K562 (cell line): ENCODE results near the gene FOSL1. TPM values are rescaled to one million over a fixed set of nuclear protein-coding genes. Genes with fewer than 3 reads are reported as not detected.

ENCODE experiments used
- EWSR1 ChIP-seq: fragments of 450-650 bp; IDR thresholded peaks from 2 replicates; pipeline ENCODE4 v1.6.1; 2018; ENCODE audit warnings: borderline replicate concordance, mild to moderate bottlenecking, low read depth, moderate library complexity; ENCODE audit not compliant: partially characterized antibody
- GABPB2 ChIP-seq: fragments of 250-450 bp; sonication (Bioruptor Pico); conservative IDR thresholded peaks from 2 replicates; pipeline ENCODE4 v1.5.1; 2021; ENCODE audit warnings: mild to moderate bottlenecking
- HDAC2 ChIP-seq: fragments of 450-650 bp; IDR thresholded peaks from 2 replicates; pipeline ENCODE4 v1.6.1; 2016; ENCODE audit warnings: mild to moderate bottlenecking
- HNRNPH1 ChIP-seq: fragments of 200-400 bp; formaldehyde crosslinking; optimal IDR thresholded peaks from 2 replicates; pipeline ENCODE3; 2017; ENCODE audit warnings: low read depth, mild to moderate bottlenecking, low read length, moderate library complexity
- ID3 ChIP-seq, 2 experiments: fragments of 250-450 bp in 1 of 2; fragments of 450-650 bp in 1 of 2; sonication (Bioruptor Pico) in 1 of 2; IDR thresholded peaks; 2 replicates each; pipeline versions ENCODE4 v1.6.1 to v1.8.0; 2016 to 2021; ENCODE audit warnings: mild to moderate bottlenecking in 2 of 2, moderate library complexity in 2 of 2, missing compliant biosample characterization in 1 of 2, missing genetic modification characterization in 1 of 2
- KAT2B ChIP-seq: IDR thresholded peaks from one replicate; pipeline ENCODE4 v1.6.1; 2012; ENCODE audit warnings: low read depth, mild to moderate bottlenecking, control low read depth, inconsistent platforms, low read length, moderate library complexity
- KDM5B ChIP-seq: fragments of 200-600 bp; sonication (generic); IDR thresholded peaks from 2 replicates; pipeline ENCODE4 v1.6.1; 2012; ENCODE audit warnings: low read depth, mild to moderate bottlenecking, moderate library complexity, low read length, control low read depth, inconsistent platforms; ENCODE audit not compliant: insufficient replicate concordance
- MYC ChIP-seq, 2 experiments: fragments of 250-450 bp in 1 of 2; sonication (Bioruptor Pico) in 1 of 2; IDR thresholded peaks; 2 replicates each; pipeline versions ENCODE4 v1.5.1 to v1.6.1; 2012 to 2021; ENCODE audit warnings: low read depth in 2 of 2, borderline replicate concordance in 1 of 2, improper control_type of control experiment in 1 of 2, low read length in 1 of 2, mild to moderate bottlenecking in 1 of 2, moderate library complexity in 1 of 2
- NUFIP1 ChIP-seq: fragments of 450-650 bp; IDR thresholded peaks from 2 replicates; pipeline ENCODE4 v1.6.1; 2018; ENCODE audit not compliant: partially characterized antibody
- RFX5 ChIP-seq: IDR thresholded peaks from 2 replicates; pipeline ENCODE4 v1.6.1; 2011; ENCODE audit warnings: low read depth, mild to moderate bottlenecking, improper control_type of control experiment, low read length
- SMAD1 ChIP-seq: fragments of 150-350 bp; IDR thresholded peaks from 2 replicates; pipeline ENCODE4 v1.6.1; 2014; ENCODE audit warnings: low read length, low read depth; ENCODE audit not compliant: partially characterized antibody
- SMARCB1 ChIP-seq: IDR thresholded peaks from 2 replicates; pipeline ENCODE4 v1.6.1; 2011; ENCODE audit warnings: improper control_type of control experiment, low read depth; ENCODE audit not compliant: insufficient read length
- SNRNP70 ChIP-seq: fragments of 200-400 bp; formaldehyde crosslinking; optimal IDR thresholded peaks from 2 replicates; pipeline ENCODE3; 2017; ENCODE audit warnings: low read depth, low read length
- SREBF1 ChIP-seq: fragments of 150-350 bp; IDR thresholded peaks from 2 replicates; pipeline ENCODE4 v1.6.1; 2014; ENCODE audit warnings: antibody characterized with exemption, low read depth, low read length, borderline replicate concordance
- TAF15 ChIP-seq: fragments of 200-400 bp; formaldehyde crosslinking; IDR thresholded peaks from 2 replicates; pipeline ENCODE4 v1.6.1; 2017; ENCODE audit warnings: mild to moderate bottlenecking, low read depth, low read length, moderate library complexity
- TBL1XR1 ChIP-seq, 2 experiments: IDR thresholded peaks; 2 replicates each; pipeline ENCODE4 v1.6.1; 2012; ENCODE audit warnings: improper control_type of control experiment in 2 of 2, low read length in 2 of 2, mild to moderate bottlenecking in 1 of 2
- TOE1 ChIP-seq, 2 experiments: fragments of 450-650 bp in 1 of 2; sonication (generic) in 1 of 2; formaldehyde crosslinking in 1 of 2; IDR thresholded peaks; 2 replicates each; pipeline versions ENCODE4 v1.7.1 to v1.8.0; 2016 to 2022; ENCODE audit warnings: borderline replicate concordance in 2 of 2, mild to moderate bottlenecking in 2 of 2, antibody characterized with exemption in 1 of 2, inconsistent platforms in 1 of 2, low read depth in 1 of 2, missing genetic modification reagents in 1 of 2, moderate library complexity in 1 of 2
- ZBTB7A ChIP-seq: IDR thresholded peaks from 2 replicates; pipeline ENCODE4 v1.6.1; 2011; ENCODE audit warnings: low read depth, mild to moderate bottlenecking, low read length, moderate library complexity, borderline replicate concordance; ENCODE audit not compliant: control insufficient read depth
- ZC3H11A ChIP-seq: IDR thresholded peaks from 2 replicates; pipeline ENCODE4 v1.6.1; 2012; ENCODE audit warnings: low read depth, low read length, improper control_type of control experiment
- ZNF239 ChIP-seq: fragments of 250-450 bp; sonication (Bioruptor Pico); IDR thresholded peaks from 2 replicates; pipeline ENCODE4 v1.4.0; 2020; ENCODE audit warnings: mild to moderate bottlenecking
- ZNF551 ChIP-seq: fragments of 250-450 bp; sonication (Bioruptor Pico); IDR thresholded peaks from 2 replicates; pipeline ENCODE4 v1.5.0; 2021; ENCODE audit warnings: mild to moderate bottlenecking, moderate library complexity
- ZNF695 ChIP-seq: fragments of 450-650 bp; formaldehyde crosslinking; IDR thresholded peaks from 2 replicates; pipeline ENCODE4 v1.4.0; 2020; ENCODE audit warnings: mild to moderate bottlenecking, moderate library complexity
- polyA plus RNA-seq, 8 experiments: library from polyadenylated mRNA; depleted of rRNA in 4 of 8; stranded (reverse) in 5 of 8; unstranded in 3 of 8; fragments of >200 nt; fragmentation: Nextera tagmentation in 2 of 8; fragmentation: Illumina TruSeq in 1 of 8; extraction: Ambion mirVana in 2 of 8; extraction: Trizol in 1 of 8; gene quantifications; 2 replicates each; pipeline versions ENCODE4 v1.2.1 to v1.2.3, GENCODE V29; 2011 to 2014; ENCODE audit warnings: inconsistent platforms in 1 of 8, missing spikeins in 1 of 8
- total RNA-seq, 7 experiments: library from RNA; depleted of rRNA in 6 of 7; stranded (reverse); fragments of >200 nt in 6 of 7; fragmentation: Illumina TruSeq in 2 of 7; extraction: Trizol in 2 of 7; gene quantifications; 2 replicates each; pipeline versions ENCODE4 v1.2.1 to v1.2.3, GENCODE V29; 2011 to 2021; ENCODE audit warnings: low replicate concordance in 1 of 7
- TF ChIP-seq, protein P1 (sequence below), 2 experiments: fragments of 150-350 bp in 1 of 2; IDR thresholded peaks; 2 replicates each; pipeline ENCODE4 v1.6.1; 2012 to 2016; ENCODE audit warnings: low read depth in 2 of 2, low read length in 2 of 2, mild to moderate bottlenecking in 1 of 2, moderate library complexity in 1 of 2

FOSL1 gene
- total and polyA plus RNA-seq, 9 of the 15 experiments (the other 6 are each of a cell fraction or from before 2014, with no cell fraction given): 3.5 to 39.6 (median 10.0) TPM

DNA sequence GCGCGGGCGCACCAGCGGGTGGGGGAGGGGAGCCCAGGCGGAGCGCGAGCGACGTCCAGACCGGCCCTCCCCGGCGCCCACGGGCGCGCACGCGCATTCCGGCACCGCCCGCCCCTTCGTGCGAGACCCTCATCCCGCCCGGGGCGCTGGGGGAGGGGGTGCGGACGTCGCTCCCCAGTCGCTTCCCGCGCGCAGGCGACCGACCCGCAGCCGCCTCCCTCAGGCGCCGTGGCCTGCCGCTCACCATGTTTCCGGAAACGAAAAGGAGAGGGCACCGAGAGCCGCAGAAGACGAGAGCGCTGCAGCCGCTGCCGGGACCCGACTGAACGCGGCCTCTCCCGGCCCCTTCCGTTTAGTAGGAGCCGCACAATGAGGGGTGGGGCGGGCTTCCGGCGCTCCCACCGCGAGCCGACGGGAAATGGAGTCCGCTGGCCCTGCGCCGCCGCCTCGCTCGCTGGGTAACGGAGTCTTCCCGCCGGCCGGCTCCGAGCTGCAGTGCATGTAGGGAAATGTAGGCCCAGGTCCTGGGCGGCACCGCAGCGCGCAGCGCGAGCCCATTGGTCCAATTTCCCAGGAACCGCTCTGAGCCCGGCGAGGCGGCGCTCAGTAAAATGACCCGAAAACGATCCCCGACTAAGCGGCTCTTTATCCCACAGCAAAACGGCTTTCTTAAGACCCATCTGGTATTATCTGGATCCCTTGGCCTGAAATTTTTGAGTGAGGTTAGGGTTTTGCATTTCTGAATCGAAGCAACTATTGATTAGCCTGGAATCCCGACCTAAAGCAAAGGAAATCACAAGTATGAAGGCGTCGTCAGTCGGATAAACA lies 42.1 kb downstream of the FOSL1 start, which contains the start of gene CFL1 (continued):
- TF ChIP-seq, protein P1, sequence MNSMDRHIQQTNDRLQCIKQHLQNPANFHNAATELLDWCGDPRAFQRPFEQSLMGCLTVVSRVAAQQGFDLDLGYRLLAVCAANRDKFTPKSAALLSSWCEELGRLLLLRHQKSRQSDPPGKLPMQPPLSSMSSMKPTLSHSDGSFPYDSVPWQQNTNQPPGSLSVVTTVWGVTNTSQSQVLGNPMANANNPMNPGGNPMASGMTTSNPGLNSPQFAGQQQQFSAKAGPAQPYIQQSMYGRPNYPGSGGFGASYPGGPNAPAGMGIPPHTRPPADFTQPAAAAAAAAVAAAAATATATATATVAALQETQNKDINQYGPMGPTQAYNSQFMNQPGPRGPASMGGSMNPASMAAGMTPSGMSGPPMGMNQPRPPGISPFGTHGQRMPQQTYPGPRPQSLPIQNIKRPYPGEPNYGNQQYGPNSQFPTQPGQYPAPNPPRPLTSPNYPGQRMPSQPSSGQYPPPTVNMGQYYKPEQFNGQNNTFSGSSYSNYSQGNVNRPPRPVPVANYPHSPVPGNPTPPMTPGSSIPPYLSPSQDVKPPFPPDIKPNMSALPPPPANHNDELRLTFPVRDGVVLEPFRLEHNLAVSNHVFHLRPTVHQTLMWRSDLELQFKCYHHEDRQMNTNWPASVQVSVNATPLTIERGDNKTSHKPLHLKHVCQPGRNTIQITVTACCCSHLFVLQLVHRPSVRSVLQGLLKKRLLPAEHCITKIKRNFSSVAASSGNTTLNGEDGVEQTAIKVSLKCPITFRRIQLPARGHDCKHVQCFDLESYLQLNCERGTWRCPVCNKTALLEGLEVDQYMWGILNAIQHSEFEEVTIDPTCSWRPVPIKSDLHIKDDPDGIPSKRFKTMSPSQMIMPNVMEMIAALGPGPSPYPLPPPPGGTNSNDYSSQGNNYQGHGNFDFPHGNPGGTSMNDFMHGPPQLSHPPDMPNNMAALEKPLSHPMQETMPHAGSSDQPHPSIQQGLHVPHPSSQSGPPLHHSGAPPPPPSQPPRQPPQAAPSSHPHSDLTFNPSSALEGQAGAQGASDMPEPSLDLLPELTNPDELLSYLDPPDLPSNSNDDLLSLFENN (IDR thresholded peaks at IDR 0.05; ENCODE audit: low read depth in 2 of 2, low read length in 2 of 2): peak; percentile 38 to 83; a peak in 2 of 4 replicates
- TF ChIP-seq HNRNPH1 (no peak), SMARCB1 (no peak), SREBF1 (no peak; the same call in 1 of the 2 replicates), NUFIP1 (no peak), ZNF695 (CRISPR knock-in tag) (no peak), TOE1 (IDR thresholded peaks at IDR 0.05; ENCODE audit: borderline replicate concordance) (no peak), TOE1 (CRISPR knock-in tag; IDR thresholded peaks at IDR 0.05; ENCODE audit: borderline replicate concordance, low read depth) (no peak), MYC (IDR thresholded peaks at IDR 0.05; ENCODE audit: low read depth, low read length) (no peak; the same call in 1 of the 2 replicates), MYC (CRISPR knock-in tag; IDR thresholded peaks at IDR 0.05; ENCODE audit: borderline replicate concordance, low read depth) (no peak), SNRNP70 (no peak), ID3 (CRISPR knock-in tag; IDR thresholded peaks at IDR 0.05) (no peak), ID3 (tag; IDR thresholded peaks at IDR 0.05) (peak; percentile 55; the same call in 1 of the 2 replicates), GABPB2 (no peak), ZC3H11A (peak; percentile 40; the same call in 1 of the 2 replicates), HDAC2 (no peak), TBL1XR1 (IDR thresholded peaks at IDR 0.05; ENCODE audit: low read length in 2 of 2) (no peak; a peak in 2 of 4 replicates), TAF15 (no peak), ZBTB7A (no peak), SMAD1 (peak; percentile 93), EWSR1 (no peak), RFX5 (no peak), ZNF239 (CRISPR knock-in tag) (no peak), KDM5B (peak; percentile 95), ZNF551 (no peak), KAT2B (no peak)
